HEK293 (cell line): Measurements from ENCODE around the gene SHROOM3.
"Not testable (repeated sequence)": the region's sequence is repeated elsewhere in the genome, so short reads cannot be mapped to it uniquely, and the experiment has no call there.

Experiments
- CTCF ChIA-PET: fragments of 350-600 bp; formaldehyde crosslinking; extraction: SDS; loops from one replicate; lab custom pipeline; 2021; ENCODE audit warnings: antibody characterized with exemption; lab: Yijun Ruan, JAX
- POLR2A ChIA-PET: fragments of 300-600 bp; formaldehyde crosslinking; extraction: SDS; loops from one replicate; lab custom pipeline; 2020; ENCODE audit warnings: antibody characterized with exemption, inconsistent platforms; lab: Yijun Ruan, JAX
- H3K27ac ChIP-seq: fragments of 200-500 bp; sonication (Bioruptor generic); 2 replicates; pipeline ENCODE4 v1.5.1; 2014; ENCODE audit warnings: low read depth, low read length, control low read depth, inconsistent platforms; ENCODE audit errors: extremely low read depth
- H3K36me3 ChIP-seq, 2 experiments: fragments of 200-500 bp in 1 of 2; sonication (Bioruptor generic) in 1 of 2; 1 replicate in 1 of 2; 2 replicates in 1 of 2; pipeline ENCODE4 v1.5.1; 2014 to 2017; ENCODE audit warnings: inconsistent platforms in 2 of 2, low read length in 2 of 2; ENCODE audit not compliant: control insufficient read depth in 2 of 2, insufficient read depth in 1 of 2
- H3K4me1 ChIP-seq: fragments of 200-500 bp; sonication (Bioruptor generic); 2 replicates; pipeline ENCODE4 v1.5.1; 2014; ENCODE audit warnings: mild to moderate bottlenecking, low read length, inconsistent platforms; ENCODE audit not compliant: control insufficient read depth, insufficient read depth
- H3K4me3 ChIP-seq: 2 replicates; pipeline ENCODE4 v1.5.1; 2011; ENCODE audit warnings: low read depth, mild to moderate bottlenecking, control low read depth, low read length, moderate library complexity
- H3K9me3 ChIP-seq: fragments of 200-500 bp; sonication (Bioruptor generic); 2 replicates; pipeline ENCODE4 v1.5.1; 2014; ENCODE audit warnings: low read depth, low read length, inconsistent platforms; ENCODE audit not compliant: control insufficient read depth, insufficient read depth
- HOXA7 ChIP-seq: sonication (generic); formaldehyde crosslinking; IDR thresholded peaks from 2 replicates; pipeline ENCODE4 v1.8.1; 2022; ENCODE audit warnings: missing genetic modification reagents, borderline replicate concordance
- KLF8 ChIP-seq: fragments of 450-650 bp; formaldehyde crosslinking; IDR thresholded peaks from 2 replicates; pipeline ENCODE4 v1.5.1; 2016; ENCODE audit warnings: missing biosample characterization, missing genetic modification characterization
- MYNN ChIP-seq: fragments of 450-650 bp; formaldehyde crosslinking; IDR thresholded peaks from 2 replicates; pipeline ENCODE4 v1.5.1; 2016; ENCODE audit warnings: missing biosample characterization, missing genetic modification characterization, borderline replicate concordance
- TCF7L2 ChIP-seq: IDR thresholded peaks from 2 replicates; pipeline ENCODE4 v1.6.1; 2011; ENCODE audit warnings: low read depth, mild to moderate bottlenecking, inconsistent platforms, low read length, moderate library complexity, borderline replicate concordance
- ZBTB20 ChIP-seq: fragments of 450-650 bp; formaldehyde crosslinking; IDR thresholded peaks from 2 replicates; pipeline ENCODE4 v1.5.1; 2016; ENCODE audit warnings: missing biosample characterization, missing genetic modification characterization
- ZBTB21 ChIP-seq: fragments of 450-650 bp; formaldehyde crosslinking; IDR thresholded peaks from 2 replicates; pipeline ENCODE4 v1.5.1; 2017; ENCODE audit warnings: missing biosample characterization, missing genetic modification characterization
- ZNF2 ChIP-seq: fragments of 450-650 bp; formaldehyde crosslinking; IDR thresholded peaks from 2 replicates; pipeline ENCODE4 v1.5.1; 2016; ENCODE audit warnings: missing biosample characterization, missing genetic modification characterization
- ZNF391 ChIP-seq: fragments of 450-650 bp; formaldehyde crosslinking; IDR thresholded peaks from 2 replicates; pipeline ENCODE4 v1.5.1; 2016; ENCODE audit warnings: low read depth, missing biosample characterization, missing genetic modification characterization, borderline replicate concordance
- ZNF510 ChIP-seq: fragments of 450-650 bp; formaldehyde crosslinking; IDR thresholded peaks from 2 replicates; pipeline ENCODE4 v1.5.1; 2018; ENCODE audit warnings: mild to moderate bottlenecking, missing genetic modification characterization, missing biosample characterization; ENCODE audit not compliant: insufficient replicate concordance
- ZNF561 ChIP-seq: fragments of 450-650 bp; IDR thresholded peaks from 2 replicates; pipeline ENCODE4 v1.5.1; 2018; ENCODE audit warnings: missing biosample characterization, missing genetic modification characterization, borderline replicate concordance
- ZSCAN23 ChIP-seq: fragments of 450-650 bp; formaldehyde crosslinking; IDR thresholded peaks from 2 replicates; pipeline ENCODE4 v1.5.1; 2016; ENCODE audit warnings: missing biosample characterization, missing genetic modification characterization
- ZSCAN30 ChIP-seq: fragments of 450-650 bp; IDR thresholded peaks from 2 replicates; pipeline ENCODE4 v1.5.1; 2018; ENCODE audit warnings: missing biosample characterization, mild to moderate bottlenecking, missing genetic modification characterization, moderate library complexity
- TF ChIP-seq, protein P1 (sequence below): fragments of 450-650 bp; formaldehyde crosslinking; IDR thresholded peaks from 2 replicates; pipeline ENCODE4 v1.5.1; 2016; ENCODE audit warnings: missing biosample characterization, missing genetic modification characterization, borderline replicate concordance

The SHROOM3 gene

DNA sequence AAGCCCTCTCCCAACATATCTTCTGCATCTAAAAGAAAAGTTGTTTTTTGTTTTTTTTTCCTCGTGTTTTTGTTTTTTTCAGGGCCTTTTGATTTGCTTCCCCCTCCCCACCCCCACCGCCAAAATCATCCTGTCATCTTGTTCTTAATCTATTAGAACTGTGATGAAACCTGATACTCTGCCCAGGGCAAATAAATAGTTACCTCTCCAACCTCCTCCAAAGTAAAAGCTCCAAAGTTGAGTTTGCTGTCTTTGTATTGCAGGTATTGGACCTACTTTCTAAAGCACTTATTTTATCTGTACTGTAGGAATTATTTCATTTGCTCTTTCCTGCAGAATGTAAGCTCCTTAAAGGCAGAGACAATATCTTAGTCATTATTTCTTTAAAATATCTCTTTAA, 290.0 kb downstream of the SHROOM3 start:
- ChIA-PET CTCF (interaction anchor here (0.9 to 1.1 kb wide), 2 partner anchors 44 to 294 kb away, joined by 3 read pairs; no protein-coding TSS in a partner anchor), POLR2A (interaction anchor here (0.7 kb wide), 1 partner anchor 100 kb away, joined by 4 read pairs; no protein-coding TSS in a partner anchor)
- H3K36me3 ChIP-seq = no peaks in the 10 kb centered on the region
- no peak overlapping the region for H3K4me3 ChIP-seq
- H3K4me1 ChIP-seq = peaks cover 4% of the 10 kb centered on the region; the same call in 1 of the 2 replicates
- TF ChIP-seq ZSCAN30 (no peak), MYNN (tag by site-specific recombination) (peak; percentile 57; the same call in 1 of the 2 replicates)
- H3K27ac ChIP-seq = no peak overlapping the region
- H3K9me3 ChIP-seq = no peaks in the 10 kb centered on the region

DNA sequence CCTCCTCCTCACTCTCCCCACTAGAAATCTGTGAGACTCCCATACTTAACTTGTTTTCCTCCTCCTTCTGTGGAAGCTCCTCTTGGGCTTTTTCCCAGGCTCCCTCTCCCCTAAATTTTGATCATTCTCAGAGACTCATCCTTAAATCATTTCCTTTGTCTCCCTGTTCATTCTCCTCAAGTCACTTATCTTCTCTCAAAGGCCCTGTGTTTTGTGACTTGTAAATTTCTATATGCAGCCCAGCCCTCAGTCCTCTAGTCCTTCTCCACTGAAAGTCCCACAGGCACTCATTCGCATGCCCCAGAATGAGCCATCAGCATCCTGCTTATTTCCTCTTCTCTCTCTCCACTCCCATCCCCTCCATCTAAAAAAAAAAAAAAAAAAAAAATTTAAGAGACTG, 291.1 kb downstream of the SHROOM3 start:
- POLR2A ChIA-PET = no interaction called here
- H3K9me3 ChIP-seq = no peaks in the 10 kb centered on the region
- H3K27ac ChIP-seq = no peak overlapping the region
- H3K4me3 ChIP-seq = no peak overlapping the region
- TF ChIP-seq ZNF2 (tag by site-specific recombination) (no peak), HOXA7 (no peak), ZNF510 (tag by site-specific recombination) (no peak)
- no peaks in the 10 kb centered on the region for H3K36me3 ChIP-seq
- CTCF ChIA-PET = interaction anchor here (0.7 kb wide), 1 partner anchor 37 kb away, joined by 3 read pairs; no protein-coding TSS in a partner anchor
- H3K4me1 ChIP-seq = peaks cover 4% of the 10 kb centered on the region; the same call in 1 of the 2 replicates

DNA sequence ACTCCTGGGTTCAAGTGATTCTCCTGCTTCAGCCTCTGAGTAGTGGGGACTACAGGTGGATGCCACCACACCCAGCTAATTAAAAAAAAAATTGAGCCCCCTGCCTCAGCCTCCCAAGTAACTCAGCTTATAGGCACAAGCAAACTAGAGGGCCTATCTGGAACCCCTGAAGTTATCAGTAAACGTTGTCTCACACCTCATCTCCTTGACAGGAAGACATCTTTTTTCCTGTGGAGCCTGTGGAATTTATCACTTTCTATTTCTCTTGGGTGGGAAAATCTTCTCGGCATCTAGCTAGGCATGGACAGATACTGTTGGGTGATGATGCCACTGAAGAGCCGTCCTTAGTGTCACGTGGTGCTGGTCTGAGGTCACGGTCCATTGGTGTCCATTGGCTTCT, 291.6 kb downstream of the SHROOM3 start:
- peaks cover 4% of the 10 kb centered on the region; the same call in 1 of the 2 replicates for H3K4me1 ChIP-seq
- H3K36me3 ChIP-seq = no peaks in the 10 kb centered on the region; a peak in 1 of 3 replicates
- no peak overlapping the region for H3K4me3 ChIP-seq
- TF ChIP-seq TCF7L2 (no peak), ZNF561 (tag by site-specific recombination) (no peak), ZBTB21 (tag by site-specific recombination) (no peak), ZBTB20 (no peak), ZSCAN23 (no peak), KLF8 (tag by site-specific recombination) (no peak), ZNF391 (tag by site-specific recombination) (no peak)
- TF ChIP-seq, protein P1, sequence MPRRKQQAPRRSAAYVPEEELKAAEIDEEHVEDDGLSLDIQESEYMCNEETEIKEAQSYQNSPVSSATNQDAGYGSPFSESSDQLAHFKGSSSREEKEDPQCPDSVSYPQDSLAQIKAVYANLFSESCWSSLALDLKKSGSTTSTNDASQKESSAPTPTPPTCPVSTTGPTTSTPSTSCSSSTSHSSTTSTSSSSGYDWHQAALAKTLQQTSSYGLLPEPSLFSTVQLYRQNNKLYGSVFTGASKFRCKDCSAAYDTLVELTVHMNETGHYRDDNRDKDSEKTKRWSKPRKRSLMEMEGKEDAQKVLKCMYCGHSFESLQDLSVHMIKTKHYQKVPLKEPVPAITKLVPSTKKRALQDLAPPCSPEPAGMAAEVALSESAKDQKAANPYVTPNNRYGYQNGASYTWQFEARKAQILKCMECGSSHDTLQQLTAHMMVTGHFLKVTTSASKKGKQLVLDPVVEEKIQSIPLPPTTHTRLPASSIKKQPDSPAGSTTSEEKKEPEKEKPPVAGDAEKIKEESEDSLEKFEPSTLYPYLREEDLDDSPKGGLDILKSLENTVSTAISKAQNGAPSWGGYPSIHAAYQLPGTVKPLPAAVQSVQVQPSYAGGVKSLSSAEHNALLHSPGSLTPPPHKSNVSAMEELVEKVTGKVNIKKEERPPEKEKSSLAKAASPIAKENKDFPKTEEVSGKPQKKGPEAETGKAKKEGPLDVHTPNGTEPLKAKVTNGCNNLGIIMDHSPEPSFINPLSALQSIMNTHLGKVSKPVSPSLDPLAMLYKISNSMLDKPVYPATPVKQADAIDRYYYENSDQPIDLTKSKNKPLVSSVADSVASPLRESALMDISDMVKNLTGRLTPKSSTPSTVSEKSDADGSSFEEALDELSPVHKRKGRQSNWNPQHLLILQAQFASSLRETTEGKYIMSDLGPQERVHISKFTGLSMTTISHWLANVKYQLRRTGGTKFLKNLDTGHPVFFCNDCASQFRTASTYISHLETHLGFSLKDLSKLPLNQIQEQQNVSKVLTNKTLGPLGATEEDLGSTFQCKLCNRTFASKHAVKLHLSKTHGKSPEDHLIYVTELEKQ (tag by site-specific recombination) = no peak
- H3K9me3 ChIP-seq = no peaks in the 10 kb centered on the region
- H3K27ac ChIP-seq = no peak overlapping the region
- POLR2A ChIA-PET = no interaction called here
- CTCF ChIA-PET = no interaction called here

DNA sequence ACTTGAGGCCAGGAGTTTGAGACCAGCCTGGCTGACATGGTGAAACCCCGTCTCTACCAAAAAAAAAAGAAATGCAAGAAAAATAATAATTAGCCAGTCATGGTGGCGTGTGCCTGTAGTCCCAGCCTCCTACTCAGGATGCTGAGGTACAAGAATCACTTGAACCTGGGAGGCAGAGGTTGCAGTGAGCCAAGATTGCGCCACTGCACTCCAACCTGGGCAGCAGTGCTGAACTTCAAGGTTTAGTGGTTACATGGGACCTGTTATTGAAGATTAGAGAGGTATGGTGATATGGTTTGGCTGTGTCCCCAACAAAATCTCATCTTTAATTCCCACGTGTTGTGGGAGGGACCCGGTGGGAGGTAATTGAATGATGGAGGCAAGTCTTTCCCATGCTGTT, 292.9 kb downstream of the SHROOM3 start:
- POLR2A ChIA-PET, H3K4me3 ChIP-seq, H3K27ac ChIP-seq, H3K36me3 ChIP-seq, H3K9me3 ChIP-seq, CTCF ChIA-PET, H3K4me1 ChIP-seq: not testable (repeated sequence)
